MM.1S (cell line): ENCODE results near the gene GDF2.

ENCODE experiments used
- EZH2 ChIP-seq: fragments of 300-600 bp; sonication (generic); optimal IDR thresholded peaks from 2 replicates; pipeline ENCODE3; 2017; ENCODE audit warnings: low read depth, mild to moderate bottlenecking, antibody characterized with exemption, low read length, mixed read lengths
- EZH2phosphoT487 ChIP-seq: fragments of 300-600 bp; sonication (generic); IDR thresholded peaks from 2 replicates; pipeline ENCODE4 v1.6.1; 2018; ENCODE audit warnings: antibody characterized with exemption, low read length
- TF ChIP-seq, protein P1 (sequence below): fragments of 300-600 bp; sonication (generic); IDR thresholded peaks from 2 replicates; pipeline ENCODE4 v1.5.1; 2016; ENCODE audit warnings: antibody characterized with exemption, low read length, mixed read lengths

- TF ChIP-seq, protein P1, sequence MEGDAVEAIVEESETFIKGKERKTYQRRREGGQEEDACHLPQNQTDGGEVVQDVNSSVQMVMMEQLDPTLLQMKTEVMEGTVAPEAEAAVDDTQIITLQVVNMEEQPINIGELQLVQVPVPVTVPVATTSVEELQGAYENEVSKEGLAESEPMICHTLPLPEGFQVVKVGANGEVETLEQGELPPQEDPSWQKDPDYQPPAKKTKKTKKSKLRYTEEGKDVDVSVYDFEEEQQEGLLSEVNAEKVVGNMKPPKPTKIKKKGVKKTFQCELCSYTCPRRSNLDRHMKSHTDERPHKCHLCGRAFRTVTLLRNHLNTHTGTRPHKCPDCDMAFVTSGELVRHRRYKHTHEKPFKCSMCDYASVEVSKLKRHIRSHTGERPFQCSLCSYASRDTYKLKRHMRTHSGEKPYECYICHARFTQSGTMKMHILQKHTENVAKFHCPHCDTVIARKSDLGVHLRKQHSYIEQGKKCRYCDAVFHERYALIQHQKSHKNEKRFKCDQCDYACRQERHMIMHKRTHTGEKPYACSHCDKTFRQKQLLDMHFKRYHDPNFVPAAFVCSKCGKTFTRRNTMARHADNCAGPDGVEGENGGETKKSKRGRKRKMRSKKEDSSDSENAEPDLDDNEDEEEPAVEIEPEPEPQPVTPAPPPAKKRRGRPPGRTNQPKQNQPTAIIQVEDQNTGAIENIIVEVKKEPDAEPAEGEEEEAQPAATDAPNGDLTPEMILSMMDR = no peak
- no peak for TF ChIP-seq EZH2
- no peak for TF ChIP-seq EZH2phosphoT487
Observed at GRCh38 chr10:47354900-47355299, 32.6 kb downstream of the GDF2 start.
